Lower leg skin (tissue), 4 donors: Measurements from ENCODE around the gene DRAP1. TPM values are rescaled to one million over a fixed set of nuclear protein-coding genes. Genes with fewer than 3 reads are reported as not detected.

Experiments
- DNase-seq, 2 donors: peaks; one replicate each; pipeline ENCODE4 v3.0.0-alpha.2; 2019; ENCODE audit warnings: low spot score in 2 of 2
- H3K4me3 ChIP-seq: fragments of 200-600 bp; sonication (generic); 2 replicates; pipeline ENCODE4 v1.5.1; 2017; ENCODE audit warnings: mild to moderate bottlenecking, low read depth; ENCODE audit not compliant: poor library complexity, severe bottlenecking
- CTCF ChIP-seq, 3 donors: fragments of 450-650 bp; IDR thresholded peaks; one replicate each; pipeline ENCODE4 v1.5.1; 2016; ENCODE audit warnings: antibody characterized with exemption in 3 of 3, mild to moderate bottlenecking in 3 of 3, moderate library complexity in 2 of 3
- POLR2A ChIP-seq, 2 donors: fragments of 450-650 bp; IDR thresholded peaks; one replicate each; pipeline ENCODE4 v1.6.1; 2016 to 2017; ENCODE audit warnings: antibody characterized with exemption in 2 of 2, mild to moderate bottlenecking in 1 of 2, moderate library complexity in 1 of 2
- WGBS, 2 donors: methylation state at CpG; one replicate each; pipeline ENCODE4 v1.1.5; 2018; 5-methylcytosine and 5-hydroxymethylcytosine counted together
- intact Hi-C: fragments of 100-400 bp; cut with DNase I; formaldehyde crosslinking; loops from one replicate; pipeline ENCODE4 v1.15.0; 2023; ENCODE audit warnings: low total_unique reads
- total RNA-seq, 4 donors: library from RNA; depleted of rRNA; stranded (reverse); fragments of >200 nt; gene quantifications; one replicate each; pipeline ENCODE4 v1.1.0, GENCODE V29; 2016

The DRAP1 gene
- total RNA-seq, 4 donors from 2014 or later: 81.5 to 152 (median 107) TPM

DNA sequence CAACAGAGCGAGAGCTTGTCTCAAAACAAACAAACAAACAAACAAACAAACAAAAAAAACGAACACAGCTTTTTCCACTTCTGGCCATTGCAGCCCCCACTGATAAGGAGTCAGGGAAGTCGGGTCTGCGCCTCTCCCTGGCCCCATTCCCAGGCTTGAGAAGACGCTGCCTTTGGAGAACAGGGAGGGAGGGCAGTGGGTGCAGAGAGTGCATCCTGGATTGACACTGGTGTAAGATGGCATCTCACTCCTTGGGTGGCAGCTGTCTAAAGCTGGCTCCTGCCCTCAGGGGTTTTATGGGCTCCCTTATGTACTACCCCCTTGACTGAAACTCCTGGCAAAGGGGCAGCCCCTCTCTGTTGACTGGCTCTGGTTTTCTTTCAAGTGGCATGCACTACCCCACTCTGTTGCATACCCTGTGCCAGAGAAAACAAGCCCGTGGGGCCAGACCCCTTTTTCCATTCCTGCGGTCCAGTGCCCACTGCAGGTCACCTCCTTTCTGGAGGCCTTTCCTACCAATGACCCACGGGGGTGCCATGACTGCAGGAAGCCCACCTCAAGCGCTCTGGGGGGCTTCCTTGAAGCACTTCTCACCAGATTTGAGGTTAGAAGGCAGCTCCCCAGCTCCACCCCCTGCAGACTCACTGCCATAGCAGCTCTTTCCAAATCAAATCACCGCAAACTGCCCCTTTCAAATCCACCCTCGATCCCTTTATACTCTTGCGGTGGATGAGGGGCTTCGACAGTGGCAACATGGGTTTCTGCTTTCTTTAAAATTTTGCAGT lies 12.7 kb downstream of the DRAP1 start:
- DNase-seq: peak in 1 of 2 donors; percentile 69
- intact Hi-C loops: no loop called here
- no peak for TF ChIP-seq CTCF (IDR thresholded peaks at IDR 0.05)
- no peak for TF ChIP-seq POLR2A (IDR thresholded peaks at IDR 0.05)
- WGBS, 2 donors: 55 to 63% methylated on average over 13 of the region's 13 CpGs
- H3K4me3 ChIP-seq: no peak overlapping the region

GRCh38 chr11:65932558-65932919 lies 13.3 kb downstream of the DRAP1 start:
- no peak overlapping the region for H3K4me3 ChIP-seq
- intact Hi-C loops: no loop called here
- WGBS, 2 donors: 26 to 36% methylated on average over 9 of the region's 9 CpGs
- TF ChIP-seq POLR2A (IDR thresholded peaks at IDR 0.05) (no peak), CTCF (IDR thresholded peaks at IDR 0.05) (no peak)
- peak in 1 of 2 donors; percentile 65 for DNase-seq

GRCh38 chr11:65934014-65934413 lies 14.8 kb downstream of the DRAP1 start:
- intact Hi-C loops: no loop called here
- H3K4me3 ChIP-seq: no peak overlapping the region
- DNase-seq: no peak
- WGBS, 2 donors: 72 to 76% methylated on average over 4 of the region's 4 CpGs
- TF ChIP-seq CTCF (IDR thresholded peaks at IDR 0.05) (no peak), POLR2A (IDR thresholded peaks at IDR 0.05) (no peak)

DNA sequence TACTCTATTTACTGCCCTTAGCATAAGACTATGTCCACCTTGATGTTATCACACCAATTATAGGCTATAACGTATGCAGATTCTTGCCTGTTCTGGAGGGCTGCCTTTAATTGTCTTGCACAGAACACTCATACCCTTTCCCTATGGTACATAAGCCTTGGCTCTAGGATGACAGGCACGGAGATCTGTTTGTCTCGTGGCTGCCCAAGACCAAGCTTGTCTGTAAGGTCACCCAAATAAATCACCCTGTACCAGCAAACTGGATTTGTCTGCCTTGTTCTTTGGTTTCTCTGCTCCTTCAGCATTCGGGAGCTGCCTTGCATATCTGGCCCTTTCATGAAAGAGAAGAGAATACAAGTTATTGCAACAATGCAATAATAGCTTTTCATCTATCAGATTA lies 18.5 kb downstream of the DRAP1 start:
- intact Hi-C loops: no loop called here
- no peak for DNase-seq
- TF ChIP-seq POLR2A (IDR thresholded peaks at IDR 0.05): no peak
- TF ChIP-seq CTCF (IDR thresholded peaks at IDR 0.05): no peak
- H3K4me3 ChIP-seq: no peak overlapping the region
- 54 to 66% methylated on average over 4 of the region's 4 CpGs for WGBS, 2 donors

DNA sequence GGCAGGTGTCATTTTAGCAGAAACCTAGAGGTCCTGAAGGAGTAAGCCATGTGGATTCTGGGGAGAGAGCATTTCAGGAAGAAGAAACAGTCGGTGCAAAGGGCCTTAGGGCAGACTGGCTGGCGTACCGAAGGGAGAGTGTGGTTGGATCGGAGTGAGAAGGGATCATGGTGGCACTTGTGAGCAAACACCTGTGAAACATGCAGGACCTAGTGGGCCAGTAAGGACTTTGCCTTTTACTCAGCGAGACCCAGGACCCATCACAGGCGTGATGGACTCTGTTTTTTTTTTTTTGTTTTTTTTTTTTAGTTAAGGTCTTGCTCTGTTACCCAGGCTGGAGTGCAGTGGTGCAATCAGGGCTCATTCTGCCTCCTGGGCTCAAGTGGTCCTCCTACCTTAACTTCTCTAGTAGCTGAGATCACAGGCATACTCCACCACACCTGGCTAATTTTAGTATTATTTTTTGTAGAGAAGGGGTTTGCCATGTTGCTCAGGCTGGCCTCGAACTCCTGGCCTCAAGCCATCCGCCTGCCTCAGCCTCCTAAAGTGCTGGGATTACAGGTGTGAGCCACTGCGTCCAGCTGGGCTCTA lies 22.6 kb downstream of the DRAP1 start:
- intact Hi-C loops: no loop called here
- no peak overlapping the region for H3K4me3 ChIP-seq
- peak in 1 of 2 donors; percentile 62 for DNase-seq
- TF ChIP-seq CTCF (IDR thresholded peaks at IDR 0.05): no peak
- WGBS, 2 donors: 63 to 67% methylated on average over 9 of the region's 9 CpGs
